Mucosa of stomach (tissue), 1 donor: ENCODE results near the gene OR1A1.
"Not testable (repeated sequence)": the region's sequence is repeated elsewhere in the genome, so short reads cannot be mapped to it uniquely, and the experiment has no call there.

ENCODE experiments used
- H3K27me3 ChIP-seq: one replicate; pipeline ENCODE4 v1.7.0; 2013; ENCODE audit warnings: mild to moderate bottlenecking, low read length; ENCODE audit not compliant: control insufficient read depth, insufficient read depth
- H3K36me3 ChIP-seq: one replicate; pipeline ENCODE4 v1.7.0; 2013; ENCODE audit warnings: low read length; ENCODE audit not compliant: control insufficient read depth, insufficient read depth
- H3K4me1 ChIP-seq: one replicate; pipeline ENCODE4 v1.7.0; 2013; ENCODE audit warnings: mild to moderate bottlenecking, low read length; ENCODE audit not compliant: control insufficient read depth, insufficient read depth
- H3K4me3 ChIP-seq: one replicate; pipeline ENCODE4 v1.7.0; 2013; ENCODE audit warnings: low read length
- H3K9ac ChIP-seq: one replicate; pipeline ENCODE4 v1.7.0; 2013; ENCODE audit warnings: mild to moderate bottlenecking, low read length, moderate library complexity
- H3K9me3 ChIP-seq: one replicate; pipeline ENCODE4 v1.7.0; 2013; ENCODE audit warnings: mild to moderate bottlenecking, low read length, moderate library complexity; ENCODE audit not compliant: control insufficient read depth
- donor health status: Pancreatic carcinoma.

Gene OR1A1, protein sequence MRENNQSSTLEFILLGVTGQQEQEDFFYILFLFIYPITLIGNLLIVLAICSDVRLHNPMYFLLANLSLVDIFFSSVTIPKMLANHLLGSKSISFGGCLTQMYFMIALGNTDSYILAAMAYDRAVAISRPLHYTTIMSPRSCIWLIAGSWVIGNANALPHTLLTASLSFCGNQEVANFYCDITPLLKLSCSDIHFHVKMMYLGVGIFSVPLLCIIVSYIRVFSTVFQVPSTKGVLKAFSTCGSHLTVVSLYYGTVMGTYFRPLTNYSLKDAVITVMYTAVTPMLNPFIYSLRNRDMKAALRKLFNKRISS

GRCh38 chr17:3207367-3207766 lies at the start of gene OR1A1:
TSS of gene OR1A1 (plus strand) at chr17:3207667. CDS start at chr17:3215621, 7,954 bp downstream.
- Histone ChIP-seq H3K9me3 (no peaks in the 10 kb centered on the region), H3K27me3 (no peaks in the 10 kb centered on the region), H3K36me3 (no peaks in the 10 kb centered on the region), H3K4me1 (no peaks in the 10 kb centered on the region), H3K9ac (no peak within 1 kb of the TSS), H3K4me3 (no peak within 1 kb of the TSS)

- Histone ChIP-seq H3K27me3 (no peaks in the 10 kb centered on the region), H3K9me3 (no peaks in the 10 kb centered on the region)
Measured at GRCh38 chr17:3167574-3167973, 39.9 kb upstream of the OR1A1 start.

GRCh38 chr17:3189961-3190360 lies 17.5 kb upstream of the OR1A1 start:
- Histone ChIP-seq H3K9me3 (no peaks in the 10 kb centered on the region), H3K9ac (no peak overlapping the region), H3K36me3 (no peaks in the 10 kb centered on the region), H3K4me1 (no peaks in the 10 kb centered on the region), H3K27me3 (no peaks in the 10 kb centered on the region), H3K4me3 (no peak overlapping the region)

More at GRCh38 chr17:3167574-3167973, 39.9 kb upstream of the OR1A1 start:
- Histone ChIP-seq H3K9ac (no peak overlapping the region), H3K36me3 (no peaks in the 10 kb centered on the region), H3K4me1 (no peaks in the 10 kb centered on the region), H3K4me3 (no peak overlapping the region)

DNA sequence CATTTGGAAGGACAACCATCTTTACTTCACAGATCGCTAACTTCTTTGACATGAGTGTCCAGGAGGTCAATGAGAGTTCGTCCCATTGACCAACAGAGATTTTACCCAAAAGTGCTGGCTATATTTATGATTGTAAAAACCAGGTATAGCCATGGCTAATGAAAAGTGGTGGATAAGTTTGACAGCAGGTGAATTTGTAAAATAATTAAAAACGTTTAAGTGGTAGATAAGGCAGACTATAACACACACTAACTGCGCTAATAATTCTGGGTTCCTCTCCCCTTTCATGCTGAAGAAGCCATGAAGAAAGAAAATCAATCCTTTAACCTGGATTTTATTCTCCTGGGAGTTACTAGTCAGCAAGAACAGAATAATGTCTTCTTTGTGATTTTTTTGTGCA lies 10.2 kb upstream of the OR1A1 start, which contains the start of gene OR1A2:
Gene OR1A2 (plus strand): TSS at position 301 of the 400 bp plus-strand sequence. CDS start 0 bp downstream, at position 301.
- Histone ChIP-seq H3K27me3 (no peaks in the 10 kb centered on the region), H3K4me3 (no peak within 1 kb of the TSS), H3K4me1 (no peaks in the 10 kb centered on the region), H3K36me3 (no peaks in the 10 kb centered on the region), H3K9ac (no peak within 1 kb of the TSS), H3K9me3 (no peaks in the 10 kb centered on the region)

GRCh38 chr17:3208484-3208883 lies 1.0 kb downstream of the OR1A1 start:
- Histone ChIP-seq H3K9me3 (no peaks in the 10 kb centered on the region), H3K27me3 (no peaks in the 10 kb centered on the region), H3K36me3 (no peaks in the 10 kb centered on the region), H3K4me1 (no peaks in the 10 kb centered on the region), H3K9ac (no peak overlapping the region), H3K4me3 (no peak overlapping the region)

DNA sequence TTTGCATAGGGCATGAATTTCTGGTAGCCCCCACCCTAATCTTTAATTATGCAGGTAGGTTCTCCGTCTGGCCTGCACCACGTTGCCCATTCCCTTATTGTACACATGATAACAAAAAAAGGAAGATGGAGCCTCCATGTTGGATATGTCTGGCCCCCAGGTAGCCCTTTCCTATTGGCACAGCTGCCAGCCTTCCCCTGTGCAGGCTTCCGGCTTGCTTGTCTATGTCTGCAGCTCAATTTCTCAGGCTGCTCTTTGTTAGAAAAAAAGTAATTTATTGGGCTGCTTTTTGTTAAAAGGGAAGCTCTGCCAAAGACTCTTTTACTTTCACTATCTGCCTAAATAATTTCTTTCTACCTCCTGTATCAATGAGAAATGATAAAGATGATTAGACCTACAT lies 5.5 kb downstream of the OR1A1 start:
- no peaks in the 10 kb centered on the region for H3K36me3 ChIP-seq
- H3K9me3 ChIP-seq, result no peaks in the 10 kb centered on the region
- no peak overlapping the region for H3K4me3 ChIP-seq
- no peaks in the 10 kb centered on the region for H3K4me1 ChIP-seq
- peaks cover 4% of the 10 kb centered on the region for H3K27me3 ChIP-seq
- no peak overlapping the region for H3K9ac ChIP-seq

DNA sequence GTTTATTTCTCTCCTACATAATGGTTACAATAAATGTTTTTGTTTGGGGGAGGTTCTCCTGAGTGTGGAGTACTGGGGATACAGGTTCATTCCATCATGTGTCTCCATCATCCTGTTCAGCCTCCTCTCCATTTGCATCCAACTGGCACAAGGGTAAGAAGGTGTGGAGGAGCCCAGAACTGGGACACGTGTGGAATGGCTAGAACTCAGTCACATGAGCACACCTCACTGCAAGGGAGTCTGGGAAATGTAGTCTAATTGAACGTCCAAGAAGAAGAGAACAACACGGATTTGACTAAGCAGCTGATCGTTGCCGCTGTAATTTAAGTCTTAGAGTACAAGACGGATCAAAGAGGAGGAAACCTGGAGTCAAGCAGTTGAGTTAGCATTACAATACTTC lies 6.1 kb downstream of the OR1A1 start:
- Histone ChIP-seq H3K9ac (no peak overlapping the region), H3K27me3 (peaks cover 4% of the 10 kb centered on the region), H3K36me3 (no peaks in the 10 kb centered on the region), H3K4me3 (no peak overlapping the region), H3K4me1 (no peaks in the 10 kb centered on the region), H3K9me3 (no peaks in the 10 kb centered on the region)

- H3K27me3 ChIP-seq, H3K9ac ChIP-seq, H3K4me3 ChIP-seq, H3K4me1 ChIP-seq, H3K9me3 ChIP-seq, H3K36me3 ChIP-seq: not testable (repeated sequence)
Measured at GRCh38 chr17:3219978-3220377, 12.5 kb downstream of the OR1A1 start.

DNA sequence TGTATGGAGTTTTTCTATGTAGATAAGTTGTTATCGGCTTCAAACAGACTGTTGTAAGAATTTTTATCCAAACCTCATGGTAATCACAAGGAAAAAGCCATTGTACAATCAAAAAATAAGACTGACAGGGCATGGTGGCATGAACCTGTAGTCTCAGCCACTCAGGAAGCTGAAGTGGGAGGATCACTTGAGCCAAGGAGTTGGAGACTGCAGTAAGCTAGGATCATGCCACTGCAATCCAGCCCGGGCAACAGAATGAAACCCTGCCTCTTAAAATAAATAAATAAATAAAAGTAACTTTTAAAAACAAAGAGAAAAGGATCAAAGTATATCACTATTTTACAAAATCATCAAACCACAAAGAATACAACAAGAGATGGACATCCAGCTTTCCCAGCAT lies 14.4 kb downstream of the OR1A1 start:
- H3K4me1 ChIP-seq, result no peaks in the 10 kb centered on the region
- no peak overlapping the region for H3K9ac ChIP-seq

GRCh38 chr17:3222505-3222904 lies 15.0 kb downstream of the OR1A1 start:
- H3K36me3 ChIP-seq, result no peaks in the 10 kb centered on the region
- no peak overlapping the region for H3K4me3 ChIP-seq
- no peak overlapping the region for H3K9ac ChIP-seq
- H3K9me3 ChIP-seq, result no peaks in the 10 kb centered on the region
- H3K27me3 ChIP-seq, result no peaks in the 10 kb centered on the region
- H3K4me1 ChIP-seq, result no peaks in the 10 kb centered on the region

More for the DNA sequence above, 14.4 kb downstream of the OR1A1 start:
- H3K27me3 ChIP-seq, result no peaks in the 10 kb centered on the region
- no peak overlapping the region for H3K4me3 ChIP-seq
- H3K9me3 ChIP-seq, result no peaks in the 10 kb centered on the region
- H3K36me3 ChIP-seq, result no peaks in the 10 kb centered on the region

GRCh38 chr17:3224721-3225352 lies 17.4 kb downstream of the OR1A1 start:
- H3K27me3 ChIP-seq, H3K36me3 ChIP-seq, H3K4me1 ChIP-seq, H3K4me3 ChIP-seq, H3K9ac ChIP-seq, H3K9me3 ChIP-seq: not testable (repeated sequence)

DNA sequence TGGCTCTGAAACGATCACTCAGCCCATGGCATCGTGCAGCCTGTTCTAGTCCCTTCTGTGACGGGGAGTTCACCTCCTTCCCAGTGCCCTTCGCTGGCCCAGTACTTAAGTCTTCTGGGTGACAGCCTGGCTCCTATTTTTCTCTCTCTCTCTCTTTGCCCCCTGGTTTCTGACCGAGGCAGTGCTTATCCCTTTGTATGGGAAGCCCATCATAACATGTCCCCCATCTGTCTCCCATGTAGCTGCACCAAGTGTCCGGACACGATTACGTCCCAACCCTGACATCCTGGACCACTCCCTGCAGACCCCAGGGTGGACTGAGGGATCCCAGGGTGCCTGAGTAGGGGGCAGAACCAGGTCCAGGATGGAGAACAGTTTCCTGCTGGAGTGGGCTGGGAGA lies 24.8 kb downstream of the OR1A1 start:
- not testable (repeated sequence) for H3K9me3 ChIP-seq, H3K27me3 ChIP-seq, H3K36me3 ChIP-seq, H3K4me1 ChIP-seq, H3K4me3 ChIP-seq, H3K9ac ChIP-seq
